Measurements from ENCODE around the gene MACO1.

GRCh38 chr1:25427696-25428095 lies 3.0 kb upstream of the MACO1 start:
- TF ChIP-seq POLR2A (IDR thresholded peaks at IDR 0.05): no peak
- TF ChIP-seq CTCF (IDR thresholded peaks at IDR 0.05 in 8 of 11, conservative IDR thresholded peaks at IDR 0.05 in 3 of 11): no peak
- TF ChIP-seq POLR2AphosphoS5 (IDR thresholded peaks at IDR 0.05): no peak
